ENCODE measurements around the gene LHX5.

Gene LHX5

DNA sequence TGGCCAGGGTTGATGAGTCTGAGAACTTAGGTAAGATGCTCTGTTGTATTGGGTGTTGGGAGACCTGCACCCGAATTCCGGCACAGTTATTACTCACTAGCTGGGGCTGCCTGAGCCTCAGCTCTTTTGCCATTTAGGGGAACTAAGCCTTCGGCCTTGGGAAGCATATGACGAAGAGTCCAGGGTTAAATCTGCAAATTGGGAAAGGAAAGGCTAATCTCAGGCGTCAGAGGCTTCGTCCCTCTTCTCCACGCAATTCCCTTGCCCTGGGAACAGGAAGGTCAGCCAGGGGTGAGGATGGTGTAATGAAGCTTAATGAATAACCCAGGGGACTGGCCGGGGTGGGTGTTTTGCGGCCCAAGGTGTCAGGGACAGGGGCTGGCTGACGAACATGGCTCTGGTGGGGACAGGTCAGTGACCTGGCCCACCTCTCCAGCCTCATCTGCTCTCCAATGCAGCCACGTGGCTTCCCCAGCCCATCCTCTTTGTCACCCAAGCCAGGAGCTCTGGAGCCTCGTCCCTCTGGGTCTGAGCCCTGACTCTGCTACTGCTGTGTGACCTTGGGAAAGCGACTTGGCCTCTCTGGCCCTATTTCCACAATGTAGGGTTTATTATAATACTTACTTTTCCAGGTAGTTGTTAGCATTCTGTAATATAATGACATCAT is 53.3 kb downstream of the LHX5 start:
- DNase-seq (ENCODE audit: insufficient read length), result no peak
- FAIRE-seq, result no peak
- no peak for TF ChIP-seq TAF1 (IDR thresholded peaks at IDR 0.05; ENCODE audit: borderline replicate concordance, low read depth, low read length)
- TF ChIP-seq POLR2AphosphoS5 (IDR thresholded peaks at IDR 0.05; ENCODE audit: low read depth, low read length), result no peak
- no peak for TF ChIP-seq POLR2A (IDR thresholded peaks at IDR 0.05; ENCODE audit: low read depth, low read length)

- DNase-seq (ENCODE audit: insufficient read length), result no peak
These were observed 55.4 kb downstream of the LHX5 start for GRCh38 chr12:113416091-113416754.

GRCh38 chr12:113414519-113415038 is 57.1 kb downstream of the LHX5 start:
- DNase-seq (ENCODE audit: insufficient read length) (no peak), FAIRE-seq (no peak)
- TF ChIP-seq TAF1 (IDR thresholded peaks at IDR 0.05; ENCODE audit: borderline replicate concordance, low read depth, low read length) (no peak), POLR2AphosphoS5 (IDR thresholded peaks at IDR 0.05; ENCODE audit: low read depth, low read length) (no peak), POLR2A (IDR thresholded peaks at IDR 0.05; ENCODE audit: low read depth, low read length) (no peak)

More at GRCh38 chr12:113416091-113416754, 55.4 kb downstream of the LHX5 start:
- TF ChIP-seq TAF1 (IDR thresholded peaks at IDR 0.05; ENCODE audit: borderline replicate concordance, low read depth, low read length), result no peak
- TF ChIP-seq POLR2A (IDR thresholded peaks at IDR 0.05; ENCODE audit: low read depth, low read length), result no peak
- TF ChIP-seq POLR2AphosphoS5 (IDR thresholded peaks at IDR 0.05; ENCODE audit: low read depth, low read length), result no peak
- no peak for FAIRE-seq

DNA sequence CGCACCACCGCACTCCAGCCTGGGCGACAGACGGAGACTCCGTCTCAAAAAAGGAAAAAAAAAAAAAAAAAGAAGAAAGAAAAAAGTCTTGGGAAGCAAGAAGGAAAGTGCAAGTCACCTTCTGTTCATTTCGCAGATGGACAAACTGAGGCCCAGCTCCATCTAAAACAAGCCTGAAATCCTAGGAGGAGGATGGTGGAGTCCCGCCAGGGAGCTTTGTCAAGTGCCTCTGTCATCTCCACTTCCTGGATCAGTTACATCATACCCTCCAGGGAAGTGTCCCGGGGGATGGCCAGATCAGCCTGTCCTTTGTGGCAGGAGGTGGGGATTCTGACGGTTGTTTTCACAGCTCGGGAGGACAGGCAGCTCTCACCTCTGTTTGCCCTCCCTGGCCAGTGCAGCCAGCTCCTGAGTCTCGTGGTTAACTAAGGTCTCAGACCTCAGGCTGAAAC is 58.2 kb downstream of the LHX5 start:
- FAIRE-seq, result no peak
- no peak for DNase-seq (ENCODE audit: insufficient read length)
- TF ChIP-seq POLR2AphosphoS5 (IDR thresholded peaks at IDR 0.05; ENCODE audit: low read depth, low read length) (no peak), POLR2A (IDR thresholded peaks at IDR 0.05; ENCODE audit: low read depth, low read length) (no peak), TAF1 (IDR thresholded peaks at IDR 0.05; ENCODE audit: borderline replicate concordance, low read depth, low read length) (no peak)
